ENCODE data around the gene DCT. TPM values are rescaled to one million over a fixed set of nuclear protein-coding genes. Genes with fewer than 3 reads are reported as not detected.

Gene DCT
- total RNA-seq, 1 experiment from 2014 or later: 0.12 TPM

GRCh38 chr13:94464771-94465170 is 14.7 kb downstream of the DCT start:
- POLR2A ChIA-PET: no interaction called here
- no peak overlapping the region for H3K4me2 ChIP-seq (ENCODE audit: low read length)
- no peaks in the 10 kb centered on the region for H3K9me2 ChIP-seq (ENCODE audit: insufficient read depth)
- H3K27me3 ChIP-seq (ENCODE audit: insufficient read depth, low read length): no peaks in the 10 kb centered on the region
- no peak for TF ChIP-seq FOSL1 (IDR thresholded peaks at IDR 0.05; ENCODE audit: low read depth)
- no peak for TF ChIP-seq POLR2AphosphoS5 (IDR thresholded peaks at IDR 0.05; ENCODE audit: low read depth, low read length)
- no peak for TF ChIP-seq TCF7L2 (IDR thresholded peaks at IDR 0.05; ENCODE audit: borderline replicate concordance, extremely low read depth, insufficient read depth, insufficient read length)
- TF ChIP-seq EZH2phosphoT487 (IDR thresholded peaks at IDR 0.05; ENCODE audit: borderline replicate concordance): no peak
- no peak for TF ChIP-seq POLR2A (IDR thresholded peaks at IDR 0.05; ENCODE audit: borderline replicate concordance, extremely low read depth, insufficient read depth, insufficient read length)
- TF ChIP-seq ZNF274 (IDR thresholded peaks at IDR 0.05; ENCODE audit: low read depth, low read length): no peak
- TF ChIP-seq ZBTB33 (IDR thresholded peaks at IDR 0.05; ENCODE audit: extremely low read depth, insufficient replicate concordance, low read length): no peak
- no peak for TF ChIP-seq CBX3 (IDR thresholded peaks at IDR 0.05; ENCODE audit: low read depth)
- no peak for TF ChIP-seq EGR1 (IDR thresholded peaks at IDR 0.05; ENCODE audit: low read depth)
- no peak for TF ChIP-seq CEBPB (IDR thresholded peaks at IDR 0.05; ENCODE audit: low read depth)
- ATAC-seq (no peak), DNase-seq (ENCODE audit: low read depth, low spot score) (no peak)
- no peak overlapping the region for H3K4me3 ChIP-seq (replicated peaks in 1 of 2; ENCODE audit: low read depth in 1 of 2, low read length in 2 of 2)
- no peaks in the 10 kb centered on the region for H3K4me1 ChIP-seq (ENCODE audit: control insufficient read depth in 1 of 2, insufficient read depth in 2 of 2, low read length in 2 of 2)
- H3K36me3 ChIP-seq (ENCODE audit: control insufficient read depth in 1 of 2, insufficient read depth in 2 of 2, low read length in 2 of 2): no peaks in the 10 kb centered on the region
- no peaks in the 10 kb centered on the region for H4K20me1 ChIP-seq (ENCODE audit: insufficient read depth)
- H3K9me3 ChIP-seq (ENCODE audit: control insufficient read depth in 1 of 2, insufficient read depth in 1 of 2, low read depth in 1 of 2, low read length in 2 of 2): no peaks in the 10 kb centered on the region
- CTCF ChIA-PET: no interaction called here
- intact Hi-C loops (cut with micrococcal nuclease): no loop called here
- RAD21 ChIA-PET (ENCODE audit: low non-redundant PET in 1 of 2, low total read pairs in 2 of 2, uncharacterized antibody in 2 of 2, unreplicated experiment in 2 of 2): no interaction called here
- no peak overlapping the region for H3K27ac ChIP-seq (ENCODE audit: low read depth, low read length)
- H3K79me2 ChIP-seq (ENCODE audit: insufficient read depth, low read length): no peaks in the 10 kb centered on the region
- H3K9ac ChIP-seq (ENCODE audit: low read length): no peak overlapping the region
- BruUV-seq (replicated peaks): no TSS peak
- no peak overlapping the region for H2AFZ ChIP-seq (ENCODE audit: low read depth, low read length, poor library complexity, severe bottlenecking)

All from HCT116 (cell line).